B cell (primary cell): ENCODE measurements around the gene ITGB4. TPM values are rescaled to one million over a fixed set of nuclear protein-coding genes. Genes with fewer than 3 reads are reported as not detected.

Experiments
- ATAC-seq: fragments of 200-7000 bp; cut with Tn5 transposase; one replicate; pipeline ENCODE4 v1.10.0; 2021; ENCODE audit warnings: low read depth, mild to moderate bottlenecking, moderate number of reproducible peaks, moderate library complexity
- CTCF ChIA-PET: fragments of 350-600 bp; sonication (Branson Sonifier 250); formaldehyde crosslinking; loops from one replicate; lab custom pipeline; 2021; ENCODE audit warnings: antibody characterized with exemption, inconsistent platforms; lab: Charles Lee
- POLR2A ChIA-PET: fragments of 350-600 bp; sonication (Branson Sonifier 250); formaldehyde crosslinking; loops from one replicate; lab custom pipeline; 2021; ENCODE audit warnings: antibody characterized with exemption; lab: Charles Lee
- DNase-seq: peaks from one replicate; pipeline ENCODE4 v3.0.0; 2013
- H2AFZ ChIP-seq: 2 replicates; pipeline ENCODE4 v1.6.1; 2012; ENCODE audit warnings: mild to moderate bottlenecking, low read depth, low read length; ENCODE audit not compliant: insufficient read depth, poor library complexity, severe bottlenecking
- H3K27ac ChIP-seq, 2 donors: 1 replicate in 1 of 2; 2 replicates in 1 of 2; pipeline ENCODE4 v1.5.1; 2012 to 2013; ENCODE audit warnings: low read length in 2 of 2, mild to moderate bottlenecking in 2 of 2, moderate library complexity in 1 of 2
- H3K27me3 ChIP-seq, 4 experiments: fragments of 200-600 bp in 1 of 4; sonication (generic) in 1 of 4; replicated peaks in 1 of 4; 1 replicate in 2 of 4; 2 replicates in 2 of 4; pipeline versions ENCODE4 v1.6.1 to v1.7.0; 2013 to 2016; ENCODE audit warnings: low read length in 3 of 4, mild to moderate bottlenecking in 2 of 4, mixed read lengths in 1 of 4, moderate library complexity in 1 of 4; ENCODE audit not compliant: insufficient read depth in 4 of 4, control insufficient read depth in 3 of 4; ENCODE audit errors: control extremely low read depth in 1 of 4
- H3K36me3 ChIP-seq, 2 experiments: replicated peaks in 1 of 2; 1 replicate in 1 of 2; 2 replicates in 1 of 2; pipeline versions ENCODE4 v1.6.1 to v1.7.1; 2013; ENCODE audit warnings: low read length in 1 of 2; ENCODE audit not compliant: insufficient read depth in 2 of 2, control insufficient read depth in 1 of 2; ENCODE audit errors: control extremely low read depth in 1 of 2, extremely low read depth in 1 of 2
- H3K4me1 ChIP-seq, 2 donors: fragments of 200-600 bp in 1 of 2; sonication (generic) in 1 of 2; 1 replicate in 1 of 2; 2 replicates in 1 of 2; pipeline versions ENCODE4 v1.5.1 to v1.6.1; 2013 to 2017; ENCODE audit warnings: low read length in 2 of 2; ENCODE audit not compliant: control insufficient read depth in 2 of 2, insufficient read depth in 2 of 2
- H3K4me2 ChIP-seq: replicated peaks from 2 replicates; pipeline ENCODE3; 2012; ENCODE audit warnings: mild to moderate bottlenecking, low read depth, low read length; ENCODE audit not compliant: poor library complexity, severe bottlenecking
- H3K4me3 ChIP-seq, 5 experiments: fragments of 200-600 bp in 1 of 5; sonication (generic) in 1 of 5; 1 replicate in 3 of 5; 2 replicates in 2 of 5; pipeline versions ENCODE4 v1.5.1 to v1.7.0; 2011 to 2016; ENCODE audit warnings: low read length in 4 of 5, mild to moderate bottlenecking in 4 of 5, low read depth in 2 of 5, control low read depth in 1 of 5, moderate library complexity in 1 of 5; ENCODE audit not compliant: insufficient read depth in 1 of 5; ENCODE audit errors: control extremely low read depth in 1 of 5, extremely low read depth in 1 of 5
- H3K79me2 ChIP-seq: fragments of 200-600 bp; sonication (generic); one replicate; pipeline ENCODE4 v1.6.0; 2016; ENCODE audit warnings: low read length; ENCODE audit not compliant: control insufficient read depth, insufficient read depth
- H3K9ac ChIP-seq: fragments of 200-600 bp; sonication (generic); 2 replicates; pipeline ENCODE4 v1.6.1; 2017; ENCODE audit warnings: mild to moderate bottlenecking, low read length, moderate library complexity
- H3K9me3 ChIP-seq, 3 donors: one replicate each; pipeline versions ENCODE4 v1.6.1 to v1.7.1; 2013; ENCODE audit warnings: low read length in 2 of 3; ENCODE audit not compliant: control insufficient read depth in 2 of 3, insufficient read depth in 1 of 3; ENCODE audit errors: control extremely low read depth in 1 of 3
- H4K20me1 ChIP-seq: 2 replicates; pipeline ENCODE4 v1.6.0; 2012; ENCODE audit warnings: mild to moderate bottlenecking, low read length; ENCODE audit not compliant: insufficient read depth, control insufficient read depth, poor library complexity, severe bottlenecking
- H3K27ac Mint-ChIP-seq: one replicate; pipeline ENCODE4 v1.8.0; 2021; ENCODE audit warnings: mixed read lengths
- H3K27me3 Mint-ChIP-seq: one replicate; pipeline ENCODE4 v1.8.0; 2021; ENCODE audit warnings: mixed read lengths
- H3K4me1 Mint-ChIP-seq: one replicate; pipeline ENCODE4 v1.8.0; 2021; ENCODE audit warnings: mixed read lengths
- H3K4me3 Mint-ChIP-seq: one replicate; pipeline ENCODE4 v1.8.0; 2021; ENCODE audit warnings: mixed read lengths
- H3K9me3 Mint-ChIP-seq: one replicate; pipeline ENCODE4 v1.8.0; 2022; ENCODE audit warnings: mixed read lengths; ENCODE audit not compliant: insufficient read depth
- EZH2 ChIP-seq: IDR thresholded peaks from 2 replicates; pipeline ENCODE4 v1.6.1; 2012; ENCODE audit warnings: borderline replicate concordance, low read depth, mild to moderate bottlenecking, moderate library complexity, low read length; ENCODE audit not compliant: insufficient read depth, poor library complexity, severe bottlenecking
- WGBS: methylation state at CpG from one replicate; pipeline ENCODE4 v1.1.5; 2013; ENCODE audit warnings: missing lambda C conversion rate; ENCODE audit not compliant: insufficient coverage; 5-methylcytosine and 5-hydroxymethylcytosine counted together
- intact Hi-C: fragments of 100-400 bp; cut with micrococcal nuclease; formaldehyde crosslinking; loops from one replicate; pipeline ENCODE4 v1.10.0; 2022
- polyA plus RNA-seq: library from polyadenylated mRNA; depleted of rRNA; stranded (reverse); fragments of >200 nt; gene quantifications from 2 replicates; pipeline ENCODE4 v1.2.3, GENCODE V29; 2012
- total RNA-seq, 2 donors: library from RNA; stranded (reverse); fragments of 120-200 nt in 1 of 2; gene quantifications; 1 replicate in 1 of 2; 2 replicates in 1 of 2; pipeline versions ENCODE4 v1.2.3 to v1.2.4, GENCODE V29; 2013 to 2022
- TF ChIP-seq, protein P1 (sequence below): fragments of 200-600 bp; IDR thresholded peaks from one replicate; pipeline ENCODE4 v1.8.0; 2022; ENCODE audit warnings: antibody characterized with exemption, mild to moderate bottlenecking

Gene ITGB4
- total and polyA plus RNA-seq, 2 donors (not counting 1 experiment from before 2014, with no cell fraction given), result 0.12 to 0.81 TPM

DNA sequence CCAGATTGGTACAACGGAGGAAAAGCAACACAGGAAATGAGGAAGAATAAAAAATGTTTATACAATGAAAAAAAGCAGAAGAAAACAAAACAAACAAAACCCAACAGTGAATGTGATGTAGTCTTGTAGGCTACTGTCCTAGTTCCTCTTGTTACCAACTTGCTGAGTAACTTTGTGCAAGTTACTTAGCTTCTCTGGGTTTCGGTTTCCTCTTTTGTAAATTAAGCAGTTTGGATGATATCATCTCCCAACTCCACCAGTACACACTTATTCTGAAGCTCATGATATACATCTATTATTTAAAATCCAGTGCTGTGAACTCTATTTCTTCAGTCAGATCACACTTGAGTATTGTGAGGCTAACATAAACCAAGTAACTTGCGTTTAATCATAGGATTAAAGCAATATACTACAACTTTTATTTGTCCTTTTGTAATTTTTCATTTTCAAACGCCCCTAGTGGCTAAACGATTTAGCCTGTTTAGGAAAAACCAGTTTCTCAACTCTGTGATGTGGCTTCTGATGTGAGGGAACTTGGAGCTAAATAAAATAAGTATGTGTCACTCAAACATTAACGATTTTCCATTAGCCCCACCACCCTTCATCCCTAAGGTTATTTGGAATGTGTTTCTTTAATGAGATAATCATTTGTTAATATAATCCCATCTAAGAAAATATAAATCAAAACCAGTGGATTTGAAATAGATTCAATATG is 62.0 kb downstream of the ITGB4 start:
- Mint-ChIP-seq H3K4me3 (peak overlapping the region; percentile 96), H3K9me3 (peaks cover 3% of the 10 kb centered on the region), H3K4me1 (peaks cover 59% of the 10 kb centered on the region), H3K27me3 (no peaks in the 10 kb centered on the region), H3K27ac (peak overlapping the region; percentile 100)
- CTCF ChIA-PET, result interaction anchor here (0.7 to 5.2 kb wide), 20 partner anchors 8 to 487 kb away, joined by 3 to 33 read pairs (median 4); partner anchors contain the start of genes GALK1, MRPL38, TRIM65 and UNC13D
- DNase-seq (peak; percentile 85), ATAC-seq (peak; percentile 7)
- Histone ChIP-seq H4K20me1 (peaks cover 13% of the 10 kb centered on the region), H3K79me2 (peaks cover 45% of the 10 kb centered on the region), H3K27me3 (no peaks in the 10 kb centered on the region), H3K4me2 (peak overlapping the region; percentile 83), H3K36me3 (peaks cover under 1 to 8% of the 10 kb centered on the region in 2 experiments), H3K9me3 (no peaks in the 10 kb centered on the region), H3K4me1 (peaks cover 42 to 55% of the 10 kb centered on the region in 2 donors), H3K4me3 (peak overlapping the region in 4 of 5 experiments; percentile 4 to 83 (median 14)), H3K9ac (peak overlapping the region; percentile 88), H2AFZ (peak overlapping the region; percentile 43), H3K27ac (peak overlapping the region; percentile 100)
- intact Hi-C loops, result loop anchor here (2.0 kb wide), 1 partner anchor 482 kb away; the partner anchor contains the start of gene UBALD2
- POLR2A ChIA-PET, result interaction anchor here (0.6 to 5.5 kb wide), 11 partner anchors 10 to 485 kb away, joined by 3 to 38 read pairs (median 5); partner anchors contain the start of genes GALK1, TSEN54, UNC13D and WBP2
- TF ChIP-seq, protein P1, sequence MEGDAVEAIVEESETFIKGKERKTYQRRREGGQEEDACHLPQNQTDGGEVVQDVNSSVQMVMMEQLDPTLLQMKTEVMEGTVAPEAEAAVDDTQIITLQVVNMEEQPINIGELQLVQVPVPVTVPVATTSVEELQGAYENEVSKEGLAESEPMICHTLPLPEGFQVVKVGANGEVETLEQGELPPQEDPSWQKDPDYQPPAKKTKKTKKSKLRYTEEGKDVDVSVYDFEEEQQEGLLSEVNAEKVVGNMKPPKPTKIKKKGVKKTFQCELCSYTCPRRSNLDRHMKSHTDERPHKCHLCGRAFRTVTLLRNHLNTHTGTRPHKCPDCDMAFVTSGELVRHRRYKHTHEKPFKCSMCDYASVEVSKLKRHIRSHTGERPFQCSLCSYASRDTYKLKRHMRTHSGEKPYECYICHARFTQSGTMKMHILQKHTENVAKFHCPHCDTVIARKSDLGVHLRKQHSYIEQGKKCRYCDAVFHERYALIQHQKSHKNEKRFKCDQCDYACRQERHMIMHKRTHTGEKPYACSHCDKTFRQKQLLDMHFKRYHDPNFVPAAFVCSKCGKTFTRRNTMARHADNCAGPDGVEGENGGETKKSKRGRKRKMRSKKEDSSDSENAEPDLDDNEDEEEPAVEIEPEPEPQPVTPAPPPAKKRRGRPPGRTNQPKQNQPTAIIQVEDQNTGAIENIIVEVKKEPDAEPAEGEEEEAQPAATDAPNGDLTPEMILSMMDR, result peak; percentile 87
- no peak for TF ChIP-seq EZH2
- no CpG with 5 or more reads among the region's 6 CpGs for WGBS
